Stimulated activated CD4-positive, alpha-beta T cell treated with anti-CD3 and anti-CD28 coated beads, Interleukin-2, amount 100 ng/mL, for 48 hours (primary cell): ENCODE results near the gene SNHG17.
"Not testable (repeated sequence)": the region's sequence is repeated elsewhere in the genome, so short reads cannot be mapped to it uniquely, and the experiment has no call there.

Experiments
- DNase-seq, 2 donors: peaks; one replicate each; pipeline ENCODE4 v3.0.0-alpha.2; 2020

SNHG17 gene

GRCh38 chr20:38418509-38419204 is 16.5 kb downstream of the SNHG17 start:
- DNase-seq: no peak

DNA sequence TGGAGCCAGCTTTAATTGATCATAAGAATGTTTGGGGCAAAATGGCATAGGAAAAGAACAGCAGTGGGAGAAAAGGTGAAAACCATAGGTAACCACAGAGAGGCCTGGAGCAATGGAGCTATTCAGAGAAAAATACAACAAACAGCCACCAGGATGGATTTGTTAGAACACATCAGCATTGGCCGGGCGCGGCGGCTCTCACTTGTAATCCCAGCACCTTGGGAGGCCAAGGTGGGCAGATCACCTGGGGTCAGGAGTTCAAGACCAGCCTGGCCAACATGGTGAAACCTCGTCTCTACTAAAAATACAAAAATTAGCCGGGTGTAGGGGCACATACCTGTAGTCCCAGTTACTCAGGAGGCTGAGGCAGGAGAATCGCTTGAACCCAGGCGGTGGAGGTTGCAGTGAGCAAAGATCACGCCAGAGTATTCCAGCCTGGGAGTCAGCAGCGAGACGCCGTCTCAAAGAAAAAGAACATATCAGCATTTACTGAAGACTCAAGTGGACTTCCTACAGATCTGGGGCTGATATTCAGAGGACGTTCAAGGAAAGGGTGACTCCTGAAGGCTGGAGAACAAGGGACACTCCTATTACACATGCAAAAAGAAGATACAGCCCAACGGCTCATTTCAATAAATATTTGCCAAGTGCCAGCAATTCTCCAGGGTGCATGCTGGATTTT is 20.2 kb downstream of the SNHG17 start:
- DNase-seq: no peak

- no peak for DNase-seq
These were observed 22.1 kb downstream of the SNHG17 start for GRCh38 chr20:38412877-38413577.

- DNase-seq: not testable (repeated sequence)
These were observed 27.3 kb downstream of the SNHG17 start for GRCh38 chr20:38407822-38408221.

GRCh38 chr20:38407321-38407720 is 27.8 kb downstream of the SNHG17 start:
- DNase-seq: no peak

GRCh38 chr20:38406476-38406875 is 28.7 kb downstream of the SNHG17 start:
- no peak for DNase-seq

- DNase-seq: no peak
These were observed 30.0 kb downstream of the SNHG17 start for GRCh38 chr20:38405132-38405531.

DNA sequence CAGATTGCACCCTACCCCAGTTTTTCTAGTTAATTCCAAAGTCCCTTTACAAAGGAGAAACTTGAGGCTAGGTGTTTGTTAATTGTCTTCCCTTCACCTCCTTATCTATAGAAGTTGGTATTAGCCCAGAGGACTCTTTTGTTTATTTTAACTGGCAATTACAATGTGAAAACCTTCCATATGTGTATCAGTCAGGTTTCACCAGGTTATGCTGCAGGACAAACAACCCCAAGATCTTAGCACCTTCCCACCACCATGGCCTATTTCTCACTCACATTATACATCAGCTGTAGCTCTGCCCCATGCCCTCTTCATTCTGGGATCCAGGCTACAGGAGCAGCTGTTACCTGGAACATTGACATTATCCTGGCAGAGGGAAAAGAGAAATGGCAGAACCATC is 31.1 kb downstream of the SNHG17 start:
- DNase-seq: no peak

GRCh38 chr20:38402816-38403215 is 32.3 kb downstream of the SNHG17 start:
- DNase-seq: no peak

- no peak for DNase-seq
These were observed 33.0 kb downstream of the SNHG17 start for GRCh38 chr20:38402089-38402488.

GRCh38 chr20:38395751-38396395 is 39.3 kb downstream of the SNHG17 start:
- not testable (repeated sequence) for DNase-seq

- no peak for DNase-seq
These were observed 40.0 kb downstream of the SNHG17 start for GRCh38 chr20:38395165-38395564.

DNA sequence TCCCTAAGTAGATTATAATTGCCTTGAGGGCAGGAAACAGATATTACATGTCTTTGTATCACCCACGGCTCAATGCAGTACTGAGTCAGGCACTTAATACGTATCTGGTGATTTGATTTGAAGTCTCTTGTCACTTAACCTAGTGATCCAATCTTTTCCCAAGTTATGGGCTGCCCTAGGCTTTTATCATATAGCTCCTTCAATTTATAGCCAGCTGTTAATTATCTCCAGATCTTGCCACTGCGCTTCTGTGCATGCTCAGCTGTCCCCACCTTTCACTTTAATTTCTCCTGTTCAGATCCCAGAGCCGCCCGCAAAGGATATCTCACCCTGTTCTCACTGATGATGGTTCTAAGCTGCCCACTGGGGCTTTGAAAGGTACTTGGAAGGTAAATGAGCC is 41.9 kb downstream of the SNHG17 start:
- DNase-seq: no peak

DNA sequence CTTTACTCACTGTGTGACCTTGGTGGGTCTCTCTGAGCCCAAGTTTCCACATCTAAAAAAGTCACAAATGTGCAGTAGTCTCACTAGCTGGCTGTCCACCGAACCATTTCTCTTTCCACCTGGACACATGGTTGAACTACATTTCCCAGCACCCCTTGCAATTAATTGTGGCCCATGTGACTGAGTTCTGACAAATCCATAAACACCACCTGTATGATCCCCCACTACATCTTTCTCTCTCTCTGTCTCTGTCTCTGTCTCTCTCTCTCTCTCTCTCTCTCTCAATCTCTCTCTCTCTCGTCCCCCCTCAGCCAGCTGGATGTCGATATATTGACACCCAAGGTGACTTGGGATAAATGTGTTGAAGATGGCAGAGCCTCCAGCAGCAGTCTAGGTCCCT is 42.8 kb downstream of the SNHG17 start:
- DNase-seq: no peak

- DNase-seq: no peak
These were observed 47.2 kb downstream of the SNHG17 start for GRCh38 chr20:38387953-38388352.

DNA sequence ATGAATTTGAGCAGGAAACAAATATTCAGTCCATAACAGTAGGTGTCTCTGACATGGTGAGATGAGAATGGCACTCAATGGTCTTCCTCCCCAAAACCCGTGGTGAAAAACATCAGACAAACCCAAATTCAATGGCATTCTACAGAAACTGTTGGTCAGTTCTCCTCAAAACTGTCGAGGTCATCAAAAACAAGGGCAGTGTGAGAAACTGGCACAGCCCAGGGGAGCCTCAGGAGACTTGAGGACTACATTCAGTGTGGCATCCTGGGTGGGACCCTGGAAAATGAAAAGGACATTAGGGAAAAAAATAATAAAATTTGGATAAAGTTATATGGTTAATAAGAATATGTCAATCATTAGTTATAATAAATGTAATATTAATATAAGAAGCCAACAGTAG is 48.3 kb downstream of the SNHG17 start:
- DNase-seq: no peak

DNA sequence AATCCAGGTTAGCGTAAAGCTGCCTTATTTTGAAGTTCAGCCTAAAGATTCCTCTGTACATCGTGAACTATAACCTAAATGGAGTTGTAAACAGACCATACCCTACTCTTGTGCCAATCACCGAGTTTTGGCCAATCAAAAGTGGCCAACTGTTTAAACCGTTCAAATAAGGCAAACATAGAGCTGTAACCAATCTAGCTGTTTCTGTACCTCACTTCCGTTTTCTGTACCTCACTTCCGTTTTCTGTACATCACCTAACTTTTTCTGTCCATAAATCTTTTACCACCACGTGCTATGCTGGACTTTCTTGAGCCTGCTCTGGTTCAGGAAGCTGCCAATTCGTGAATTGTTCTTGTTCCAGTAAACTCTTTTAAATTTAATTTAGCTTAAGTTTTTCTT is 49.1 kb downstream of the SNHG17 start:
- no peak for DNase-seq

DNA sequence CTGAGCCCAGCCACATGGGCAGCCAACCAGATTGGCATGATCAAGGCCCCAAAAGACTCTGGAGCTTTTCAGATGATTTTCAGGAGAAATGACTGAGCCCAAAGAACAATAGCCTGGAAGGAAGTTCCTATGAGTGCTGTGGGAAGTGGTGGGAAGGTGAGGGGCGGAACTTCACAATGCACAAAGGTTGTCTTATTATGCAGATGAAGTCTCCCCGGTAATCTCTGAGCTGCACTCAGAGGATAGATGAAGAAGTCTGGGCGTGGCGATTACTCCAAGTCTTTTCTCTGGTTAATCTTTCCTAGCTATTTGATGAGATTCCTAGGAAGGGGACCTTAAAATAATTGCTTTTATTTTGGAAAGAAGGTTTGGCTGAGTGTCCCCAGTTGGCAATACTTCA is 52.0 kb downstream of the SNHG17 start:
- DNase-seq: no peak

- DNase-seq: not testable (repeated sequence)
These were observed 57.3 kb downstream of the SNHG17 start for GRCh38 chr20:38377838-38378237.

GRCh38 chr20:38377039-38377685 is 58.0 kb downstream of the SNHG17 start:
- no peak for DNase-seq

- DNase-seq: no peak
These were observed 61.2 kb downstream of the SNHG17 start for GRCh38 chr20:38373898-38374297.

DNA sequence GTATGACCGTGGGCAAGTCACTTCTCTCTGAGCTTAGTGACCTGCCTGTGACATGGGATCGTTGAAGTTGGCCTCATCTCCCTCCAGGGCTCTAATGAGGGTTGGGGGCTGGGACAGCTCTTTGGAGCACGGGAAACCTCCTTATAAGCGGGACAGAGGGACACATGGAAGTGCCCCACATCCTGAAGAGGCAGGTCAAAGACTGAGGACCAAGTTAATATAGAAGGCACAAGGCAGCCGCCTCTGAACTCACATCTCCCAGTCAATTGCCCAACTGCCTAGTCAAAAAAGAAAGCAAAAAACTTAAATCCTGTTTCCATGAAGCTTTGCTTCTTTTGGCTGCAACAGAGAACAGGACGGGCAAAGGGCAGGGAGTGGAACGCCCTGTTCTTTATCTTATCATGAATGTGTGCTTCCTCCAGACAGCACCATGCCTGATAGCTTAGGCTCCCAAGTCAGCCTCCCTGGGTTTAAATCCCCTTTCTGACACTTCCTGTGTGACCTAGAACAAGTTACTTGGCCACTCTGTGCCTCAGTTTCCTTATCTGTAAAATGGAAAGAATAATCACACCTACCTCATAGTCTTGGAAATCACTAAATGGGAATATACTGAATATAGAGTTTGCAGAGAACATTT is 61.8 kb downstream of the SNHG17 start:
- no peak for DNase-seq

DNA sequence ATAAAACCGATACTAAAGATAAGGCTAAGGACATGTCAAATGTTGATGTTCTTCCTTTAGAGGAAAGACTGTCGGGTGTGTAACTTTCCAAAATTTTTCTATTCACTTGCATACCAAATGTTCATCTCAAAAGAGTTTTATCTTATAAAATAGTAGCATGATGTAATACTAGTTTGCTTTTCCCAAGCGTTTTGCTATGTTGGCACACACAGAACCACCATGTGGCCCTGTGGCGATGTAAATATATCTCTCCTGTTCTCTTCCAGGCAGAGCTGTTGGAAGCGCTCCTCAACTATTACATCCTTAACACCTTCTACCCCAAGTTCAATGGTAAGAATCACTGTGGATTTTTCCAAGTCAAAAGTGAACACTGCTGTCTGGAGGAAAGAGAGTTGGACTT is 62.3 kb downstream of the SNHG17 start:
- DNase-seq: no peak
